GOT3 (cell line): Measurements from ENCODE around the gene ZNF490.
"Not testable (repeated sequence)": the region's sequence is repeated elsewhere in the genome, so short reads cannot be mapped to it uniquely, and the experiment has no call there.

Experiments
- DNase-seq: peaks from one replicate; lab custom pipeline; 2025; ENCODE audit warnings: mixed read lengths; lab: John Stamatoyannopoulos, UW

Gene ZNF490

DNA sequence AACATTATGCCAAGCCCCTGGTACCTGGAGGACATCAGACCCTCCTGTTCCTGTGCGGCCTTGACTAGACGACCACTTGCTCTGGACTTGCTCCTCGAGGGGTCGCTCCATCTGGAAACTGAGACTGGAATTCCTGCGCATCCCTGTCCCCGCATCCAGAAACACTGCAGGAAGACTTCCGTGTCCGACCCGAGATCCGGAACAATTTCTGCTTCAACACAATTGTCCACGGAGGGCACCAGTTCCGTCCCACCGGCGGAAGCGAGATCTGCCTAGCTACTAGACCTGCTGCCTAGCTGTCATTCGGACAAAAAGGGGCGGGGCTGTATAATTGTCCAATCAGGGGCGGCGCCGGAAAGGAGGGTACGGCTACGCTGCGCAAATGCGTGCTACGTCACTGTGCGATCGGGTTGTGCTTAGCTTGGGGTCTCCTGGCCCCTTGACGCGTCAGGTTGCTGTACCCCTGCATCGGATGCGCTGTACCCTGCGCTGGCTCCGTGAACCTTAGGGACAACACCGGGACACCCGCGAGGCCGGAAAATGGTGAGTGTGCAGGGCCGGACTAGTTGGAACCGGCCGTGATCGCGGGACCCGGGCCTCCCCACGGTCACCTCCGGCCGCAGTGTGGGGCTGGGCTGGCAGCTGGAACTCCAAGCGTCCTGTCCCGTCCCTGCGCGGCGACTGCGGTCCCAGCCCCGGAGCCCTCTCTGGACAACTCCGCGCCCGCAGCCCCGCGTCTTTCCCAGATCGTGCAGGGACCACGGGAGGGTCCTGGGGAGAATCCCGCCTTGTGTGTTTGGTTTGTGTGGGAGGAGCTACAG lies at the start of gene ZNF490, which contains the start of gene ZNF791:
ZNF490 (minus strand) TSS at position 274 of the 821 bp plus-strand sequence; CDS start at position 141, 133 bp downstream.
ZNF791 (plus strand) TSS at position 381 of the 821 bp plus-strand sequence; CDS start at position 541, 160 bp downstream.
- peak; percentile 78 for DNase-seq

DNA sequence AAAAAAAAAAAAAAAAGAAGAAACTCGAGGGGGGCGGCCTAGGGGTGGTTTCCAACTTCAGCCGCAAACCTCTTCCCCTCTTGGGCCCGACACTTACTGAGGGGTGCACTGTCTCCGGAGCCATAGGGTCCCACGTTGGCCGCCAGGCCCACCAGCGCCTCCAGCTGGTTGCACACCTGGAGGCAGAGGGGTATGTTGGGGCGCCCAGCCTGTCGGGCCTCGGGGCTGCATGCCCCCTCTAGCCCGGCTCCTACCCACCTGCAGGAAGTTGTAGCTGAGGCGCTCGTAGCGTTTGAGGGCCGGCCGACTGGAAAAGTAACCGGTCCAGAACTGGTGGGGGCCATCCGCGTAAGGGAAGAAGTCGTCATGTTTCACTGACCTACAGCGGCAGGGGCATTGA lies 47.4 kb upstream of the ZNF490 start:
- DNase-seq = no peak

DNA sequence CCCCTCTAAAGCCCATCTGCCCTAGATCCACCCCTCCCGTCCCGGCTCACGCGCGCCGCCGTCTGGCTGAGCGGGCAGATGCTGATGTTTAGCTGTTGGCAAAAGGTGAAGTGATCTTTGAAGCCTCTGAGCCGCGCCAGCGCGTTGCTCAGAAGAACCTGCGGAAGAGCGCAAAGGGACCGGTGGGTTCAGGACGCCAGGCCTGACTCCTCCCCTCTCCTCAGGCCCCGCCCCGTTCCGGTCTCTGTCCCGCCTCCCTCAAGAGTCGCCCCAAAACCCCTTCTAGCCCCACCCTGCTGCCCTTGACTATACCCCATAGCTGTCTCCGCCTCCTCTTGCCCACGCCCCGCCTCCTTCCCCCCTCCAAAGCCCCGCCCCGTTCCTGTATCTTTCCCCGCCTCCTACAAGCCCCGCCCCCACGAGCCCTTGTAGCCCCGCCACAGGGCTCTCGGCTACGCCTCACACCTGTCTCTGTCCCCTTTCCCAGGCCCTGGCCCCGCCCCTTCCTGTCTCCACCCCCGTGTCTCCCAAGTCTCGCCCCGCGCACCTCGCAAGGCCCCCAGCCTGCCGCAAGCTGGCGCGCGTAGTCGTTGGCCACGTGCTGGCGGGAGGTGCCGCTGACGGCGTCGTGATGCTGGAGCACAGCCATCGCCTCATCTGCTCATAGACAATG lies 46.4 kb upstream of the ZNF490 start:
- DNase-seq = no peak

DNA sequence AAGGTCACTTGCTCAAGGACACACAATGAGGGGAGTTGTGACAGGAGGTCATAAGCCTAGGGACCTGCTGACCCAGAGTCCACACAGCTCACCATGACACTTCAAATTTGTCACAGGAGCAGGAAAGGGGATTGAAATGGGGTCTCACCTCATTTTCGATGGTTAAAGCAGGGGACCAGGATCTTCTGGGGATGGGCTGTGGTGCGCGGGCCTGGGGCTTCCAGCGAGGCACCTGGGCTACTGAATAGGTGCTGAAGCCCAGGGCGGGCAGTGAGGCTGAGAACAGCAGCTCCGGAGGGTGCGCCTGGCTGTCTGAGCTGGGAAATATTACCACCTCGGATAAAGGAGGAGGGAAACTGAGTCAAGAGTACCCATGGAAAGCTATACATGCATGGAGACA lies 44.9 kb upstream of the ZNF490 start:
- no peak for DNase-seq

- no peak for DNase-seq
Measured at GRCh38 chr19:12652219-12652618, 41.6 kb upstream of the ZNF490 start.

DNA sequence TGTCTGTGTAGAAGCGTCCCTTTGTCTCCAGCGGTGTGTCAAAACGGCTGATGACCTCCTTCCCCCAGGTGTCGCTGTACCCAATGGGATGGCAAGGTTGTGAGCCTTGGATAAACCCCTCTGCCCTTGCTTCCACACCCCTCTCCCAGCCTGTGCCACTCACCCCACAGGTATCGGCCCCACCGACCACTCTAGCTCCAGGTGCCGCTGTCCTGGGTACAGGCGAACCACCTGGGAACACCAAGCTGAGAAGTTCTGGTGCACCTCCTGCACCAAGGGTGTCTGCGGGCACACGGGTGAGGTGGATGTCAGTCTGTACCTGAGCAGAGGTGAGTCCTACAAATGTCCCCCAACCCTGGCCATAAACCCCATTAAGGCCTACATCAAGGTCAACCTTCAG lies 39.3 kb upstream of the ZNF490 start:
- no peak for DNase-seq

DNA sequence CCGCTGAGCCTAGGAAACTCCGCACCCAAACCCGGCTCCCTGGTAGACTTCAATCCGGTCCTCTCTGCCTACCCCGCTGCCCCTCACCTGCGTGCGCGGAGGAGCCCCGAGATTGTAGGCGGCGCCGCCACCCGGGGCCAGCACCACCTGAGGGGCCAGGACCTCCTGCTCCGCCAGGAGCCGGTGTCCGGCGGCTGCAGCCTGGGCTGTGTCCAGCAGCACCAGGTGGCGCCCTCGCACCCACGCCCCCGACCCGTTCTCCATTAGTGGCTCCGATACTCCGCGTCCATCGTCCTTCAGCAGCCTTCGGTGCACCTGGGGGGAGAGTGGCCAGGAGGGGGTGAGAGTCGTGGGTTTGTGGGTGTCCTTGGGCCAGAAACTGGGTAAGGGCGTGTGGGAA lies 37.5 kb upstream of the ZNF490 start:
- DNase-seq = no peak

DNA sequence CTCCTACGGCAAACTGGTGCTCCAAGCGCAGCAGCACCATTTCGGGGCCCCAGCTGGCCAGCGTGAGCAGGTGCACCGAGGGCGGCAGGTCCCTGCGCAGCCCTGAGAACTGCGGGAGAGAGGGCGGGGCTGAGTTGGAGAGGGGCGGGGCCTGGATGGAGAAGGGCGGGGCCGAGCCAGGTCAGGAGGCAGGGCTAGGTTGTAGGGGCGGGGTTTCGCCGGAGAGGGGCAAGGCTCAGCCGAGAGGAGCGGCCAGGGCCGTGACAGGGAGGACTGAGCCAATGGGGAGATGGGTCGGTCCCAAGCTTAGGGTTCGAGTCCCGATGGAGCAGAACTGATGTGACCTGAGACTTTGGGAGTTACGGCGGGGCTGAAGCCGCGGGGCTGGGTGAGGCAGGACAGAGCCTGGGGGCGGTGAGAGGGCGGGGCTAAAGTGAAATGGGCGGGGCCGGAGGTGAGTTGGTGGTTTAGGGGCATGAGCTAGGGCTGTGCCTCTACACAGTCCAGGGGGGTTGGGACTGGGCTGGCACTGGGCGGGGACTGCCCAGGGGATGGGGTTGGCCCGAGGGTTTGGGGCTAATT lies 37.0 kb upstream of the ZNF490 start:
- no peak for DNase-seq

GRCh38 chr19:12647047-12647446 lies 36.4 kb upstream of the ZNF490 start:
- no peak for DNase-seq

- DNase-seq = no peak
Measured at GRCh38 chr19:12646551-12646950, 35.9 kb upstream of the ZNF490 start.

DNA sequence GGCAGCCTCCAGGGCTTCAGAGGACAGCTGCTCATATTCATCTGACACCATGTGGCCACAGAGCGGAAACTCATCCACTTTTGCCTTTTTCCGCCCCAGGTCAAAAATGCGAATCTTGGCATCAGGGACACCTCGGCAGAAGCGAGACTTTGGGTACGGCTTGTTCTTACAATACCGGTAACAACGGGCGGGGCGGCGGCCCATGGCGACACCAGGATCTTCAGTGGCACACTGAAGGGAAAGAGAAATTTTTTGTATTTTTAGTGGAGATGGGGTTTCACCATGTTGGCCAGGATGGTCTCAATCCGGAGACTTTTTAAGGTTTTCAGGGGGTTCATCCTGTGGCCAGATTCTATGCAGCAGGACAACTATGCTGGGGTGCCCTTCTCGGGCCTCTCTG lies 33.1 kb upstream of the ZNF490 start:
- DNase-seq = not testable (repeated sequence)

DNA sequence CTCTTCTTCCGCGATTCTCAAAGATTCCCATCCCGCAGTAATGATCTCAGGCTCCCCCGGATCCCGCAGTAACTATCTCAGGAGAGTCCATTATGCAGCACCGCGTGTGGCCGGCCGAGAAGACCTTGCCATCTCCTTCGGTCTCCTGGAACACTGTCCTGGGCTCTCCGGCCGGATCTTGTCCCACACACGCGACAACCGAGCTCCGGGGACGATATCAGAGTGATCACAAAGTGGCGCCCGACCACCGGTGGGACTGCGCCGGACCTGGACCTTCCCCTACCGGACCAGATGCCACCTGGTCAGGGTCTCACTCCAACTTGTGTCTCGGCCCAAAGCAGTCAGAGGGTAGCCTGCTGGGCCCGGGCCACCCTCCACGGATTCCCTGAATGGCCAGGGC lies 31.9 kb upstream of the ZNF490 start:
- DNase-seq = no peak

DNA sequence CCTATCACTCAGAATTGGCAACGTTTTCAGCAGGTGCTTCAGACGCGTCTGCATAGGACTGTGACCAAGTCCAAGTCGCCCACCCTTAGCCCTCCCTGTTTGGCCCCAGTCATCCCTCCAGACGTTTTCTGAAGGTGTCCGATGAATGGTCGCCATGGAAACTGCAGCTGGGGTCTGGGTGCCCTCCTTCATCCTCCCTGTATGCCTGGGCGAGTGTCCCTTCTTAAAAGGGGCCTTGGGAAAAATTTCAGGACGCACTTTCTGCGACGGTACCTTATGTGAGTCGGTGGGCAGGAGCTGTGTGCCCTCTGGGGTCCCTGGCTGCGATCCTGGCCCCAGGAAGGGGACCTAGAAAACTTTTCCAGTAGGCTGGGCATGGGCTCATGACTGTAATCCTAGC lies 30.8 kb upstream of the ZNF490 start:
- no peak for DNase-seq

- peak; percentile 41 for DNase-seq
Measured at GRCh38 chr19:12639901-12640613, 29.4 kb upstream of the ZNF490 start.

DNA sequence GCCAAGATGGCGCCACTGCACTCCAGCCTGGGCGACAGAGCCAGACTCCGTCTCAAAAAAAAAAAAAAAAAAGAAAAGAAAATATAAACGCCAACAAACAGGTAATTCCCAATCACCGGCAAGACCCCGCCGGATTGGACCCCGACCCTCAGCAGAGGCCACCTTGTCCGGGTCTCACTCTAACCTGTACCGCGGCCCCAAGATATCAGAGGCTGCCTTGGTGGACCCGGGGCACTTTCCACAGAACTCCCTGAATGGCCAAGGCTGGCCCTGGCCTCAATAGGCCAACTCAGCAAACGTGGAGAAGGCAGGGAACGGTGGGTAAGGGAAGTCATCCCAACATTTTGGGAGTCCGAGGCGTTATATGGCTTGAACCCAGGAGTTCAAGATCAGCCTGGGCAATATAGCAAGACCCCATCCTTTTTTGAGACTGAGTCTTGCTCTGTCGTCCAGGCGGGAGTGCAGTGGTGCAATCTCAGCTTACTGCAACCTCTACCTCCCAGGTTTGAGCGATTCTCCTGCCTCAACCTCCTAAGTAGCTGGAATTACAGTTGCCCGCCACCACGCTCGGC lies 28.1 kb upstream of the ZNF490 start:
- DNase-seq = no peak

DNA sequence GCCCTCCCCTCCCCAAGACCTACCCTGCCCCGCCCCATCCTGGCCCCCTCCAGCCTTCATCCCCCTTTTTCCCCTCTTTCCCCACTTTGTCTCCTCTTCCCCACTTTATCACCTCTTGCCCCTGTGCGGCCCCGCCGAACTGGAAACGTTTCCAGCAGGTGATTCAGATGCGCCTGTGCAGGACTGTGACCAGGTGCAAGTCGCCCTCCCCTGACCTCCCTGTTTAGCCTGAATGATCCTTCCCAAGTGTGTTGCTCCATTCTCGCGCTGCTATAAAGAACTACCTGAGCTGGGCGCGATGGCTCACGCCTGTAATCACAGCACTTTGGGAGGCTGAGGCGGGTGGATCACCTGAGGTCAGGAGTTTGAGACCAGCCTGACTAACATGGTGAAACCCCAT lies 26.0 kb upstream of the ZNF490 start:
- DNase-seq = no peak

DNA sequence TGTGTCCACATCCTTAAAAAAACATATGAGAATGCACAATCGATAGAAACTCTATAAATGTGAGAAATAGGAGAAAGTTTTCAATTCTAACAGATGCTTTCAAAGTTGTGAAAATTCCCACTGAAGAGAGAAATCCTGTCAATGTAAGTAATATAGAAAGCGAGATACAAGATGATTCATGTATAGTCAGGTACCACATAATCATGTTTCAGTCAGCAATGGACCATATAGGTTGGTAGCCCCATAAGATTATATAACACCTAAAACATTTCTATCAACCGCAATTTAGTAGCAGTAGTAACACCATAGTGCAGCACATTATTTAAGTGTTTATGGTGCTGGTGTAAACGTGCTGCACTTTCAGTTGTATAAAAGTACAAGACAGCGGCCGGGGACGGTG lies 18.6 kb upstream of the ZNF490 start:
- no peak for DNase-seq

DNA sequence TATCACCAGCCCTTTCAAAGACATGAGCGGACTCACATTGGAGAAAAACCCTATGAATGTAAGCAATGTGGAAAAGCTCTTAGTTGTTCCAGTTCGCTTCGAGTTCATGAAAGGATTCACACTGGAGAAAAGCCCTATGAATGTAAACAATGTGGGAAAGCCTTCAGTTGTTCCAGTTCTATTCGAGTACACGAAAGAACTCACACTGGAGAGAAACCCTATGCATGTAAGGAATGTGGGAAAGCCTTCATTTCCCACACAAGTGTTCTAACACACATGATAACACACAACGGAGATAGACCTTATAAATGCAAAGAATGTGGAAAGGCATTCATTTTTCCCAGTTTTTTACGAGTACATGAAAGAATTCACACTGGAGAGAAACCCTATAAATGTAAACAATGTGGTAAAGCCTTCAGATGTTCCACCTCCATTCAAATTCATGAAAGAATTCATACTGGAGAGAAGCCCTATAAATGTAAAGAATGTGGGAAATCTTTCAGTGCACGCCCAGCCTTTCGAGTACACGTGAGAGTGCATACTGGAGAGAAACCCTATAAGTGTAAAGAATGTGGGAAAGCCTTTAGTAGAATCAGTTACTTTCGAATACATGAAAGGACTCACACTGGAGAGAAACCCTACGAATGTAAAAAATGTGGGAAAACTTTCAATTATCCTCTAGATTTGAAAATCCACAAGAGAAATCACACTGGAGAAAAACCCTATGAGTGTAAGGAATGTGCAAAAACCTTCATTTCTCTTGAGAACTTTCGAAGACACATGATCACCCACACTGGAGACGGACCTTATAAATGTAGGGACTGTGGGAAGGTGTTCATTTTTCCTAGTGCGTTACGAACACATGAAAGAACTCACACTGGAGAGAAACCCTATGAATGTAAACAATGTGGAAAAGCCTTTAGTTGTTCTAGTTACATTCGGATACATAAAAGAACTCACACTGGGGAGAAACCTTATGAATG lies 17.7 kb upstream of the ZNF490 start:
- no peak for DNase-seq

- DNase-seq = no peak
Measured at GRCh38 chr19:12626958-12627357, 16.3 kb upstream of the ZNF490 start.

DNA sequence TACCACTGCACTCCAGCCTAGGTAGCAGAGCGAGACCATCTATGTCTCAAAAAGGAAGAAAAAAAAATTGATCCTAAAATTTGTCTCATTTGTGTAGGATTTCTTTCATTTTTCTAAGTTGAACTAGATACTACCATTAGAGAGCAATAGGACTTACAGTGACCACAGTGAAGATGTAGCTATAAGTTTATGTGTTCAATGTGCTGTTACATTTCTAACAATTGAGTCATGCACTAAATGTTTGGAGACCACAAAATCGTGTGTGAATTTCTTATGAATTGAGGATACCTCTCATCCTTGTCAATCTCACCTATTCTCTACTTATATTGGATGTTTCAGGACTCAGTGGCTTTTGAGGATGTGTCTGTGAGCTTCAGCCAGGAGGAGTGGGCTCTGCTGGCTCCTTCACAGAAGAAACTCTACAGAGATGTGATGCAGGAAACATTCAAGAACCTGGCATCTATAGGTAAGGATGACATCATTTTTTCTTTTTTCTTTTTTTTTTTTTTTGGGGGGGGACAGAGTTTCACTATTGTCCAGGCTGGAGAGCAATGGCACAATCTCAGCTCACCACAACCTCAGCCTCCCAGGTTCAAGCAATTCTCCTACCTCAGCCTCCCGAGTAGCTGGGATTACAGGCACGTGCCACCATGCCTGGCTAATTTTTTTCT lies 12.9 kb upstream of the ZNF490 start:
- DNase-seq = no peak
